K562 (cell line): Measurements from ENCODE around the gene MIR17HG. TPM values are rescaled to one million over a fixed set of nuclear protein-coding genes. Genes with fewer than 3 reads are reported as not detected.

Experiments
- ASH1L ChIP-seq: fragments of 450-650 bp; IDR thresholded peaks from 2 replicates; pipeline ENCODE4 v1.6.1; 2018; ENCODE audit warnings: borderline replicate concordance, mild to moderate bottlenecking, low read depth; ENCODE audit not compliant: partially characterized antibody
- CCAR2 ChIP-seq: fragments of 200-400 bp; formaldehyde crosslinking; IDR thresholded peaks from 2 replicates; pipeline ENCODE4 v1.6.1; 2017; ENCODE audit warnings: mild to moderate bottlenecking, low read depth, low read length
- CEBPG ChIP-seq, 3 experiments: fragments of 200-800 bp in 1 of 3; sonication (Bioruptor generic) in 1 of 3; sonication (generic) in 1 of 3; formaldehyde crosslinking in 1 of 3; IDR thresholded peaks in 2 of 3; conservative IDR thresholded peaks in 1 of 3; 2 replicates each; pipeline versions ENCODE4 v1.6.1 to v1.8.0; 2016 to 2022; ENCODE audit warnings: missing compliant biosample characterization in 2 of 3, missing genetic modification characterization in 2 of 3, mild to moderate bottlenecking in 1 of 3, missing genetic modification reagents in 1 of 3
- FIP1L1 ChIP-seq: fragments of 200-400 bp; formaldehyde crosslinking; IDR thresholded peaks from 2 replicates; pipeline ENCODE4 v1.6.1; 2018; ENCODE audit warnings: mild to moderate bottlenecking, low read depth, low read length; ENCODE audit not compliant: poor library complexity, severe bottlenecking
- ILF3 ChIP-seq: fragments of 450-650 bp; IDR thresholded peaks from 2 replicates; pipeline ENCODE4 v1.6.1; 2018; ENCODE audit warnings: antibody characterized with exemption, mild to moderate bottlenecking, moderate library complexity, borderline replicate concordance
- MCM2 ChIP-seq: fragments of 450-650 bp; IDR thresholded peaks from 2 replicates; pipeline ENCODE4 v1.6.1; 2017; ENCODE audit warnings: low read depth, mild to moderate bottlenecking
- POLR2B ChIP-seq: fragments of 450-650 bp; IDR thresholded peaks from 2 replicates; pipeline ENCODE4 v1.6.1; 2018; ENCODE audit warnings: low read depth; ENCODE audit not compliant: partially characterized antibody
- TAF7 ChIP-seq: fragments of 450-650 bp; IDR thresholded peaks from 2 replicates; pipeline ENCODE4 v1.6.1; 2016; ENCODE audit warnings: missing genetic modification characterization, missing compliant biosample characterization
- ZNF217 ChIP-seq: sonication (generic); formaldehyde crosslinking; IDR thresholded peaks from 2 replicates; pipeline ENCODE4 v1.8.0; 2022; ENCODE audit warnings: mild to moderate bottlenecking, missing genetic modification reagents
- ZNF395 ChIP-seq: fragments of 200-800 bp; sonication (Bioruptor generic); IDR thresholded peaks from 2 replicates; pipeline ENCODE4 v1.6.1; 2017; ENCODE audit warnings: missing genetic modification characterization, missing compliant biosample characterization
- ZNF449 ChIP-seq: fragments of 250-450 bp; sonication (Bioruptor Pico); IDR thresholded peaks from 2 replicates; pipeline ENCODE4 v1.8.0; 2022; ENCODE audit warnings: moderate library complexity, mild to moderate bottlenecking, inconsistent platforms
- ZNF551 ChIP-seq: fragments of 250-450 bp; sonication (Bioruptor Pico); IDR thresholded peaks from 2 replicates; pipeline ENCODE4 v1.5.0; 2021; ENCODE audit warnings: mild to moderate bottlenecking, moderate library complexity
- ZNF586 ChIP-seq: fragments of 450-650 bp; formaldehyde crosslinking; conservative IDR thresholded peaks from 2 replicates; pipeline ENCODE4 v1.4.0; 2020; ENCODE audit warnings: mild to moderate bottlenecking, moderate library complexity
- ZNF699 ChIP-seq: fragments of 250-450 bp; sonication (Bioruptor Pico); IDR thresholded peaks from 2 replicates; pipeline ENCODE4 v1.8.0; 2021; ENCODE audit warnings: mild to moderate bottlenecking, moderate library complexity; ENCODE audit not compliant: insufficient replicate concordance
- polyA plus RNA-seq, 8 experiments: library from polyadenylated mRNA; depleted of rRNA in 4 of 8; stranded (reverse) in 5 of 8; unstranded in 3 of 8; fragments of >200 nt; fragmentation: Nextera tagmentation in 2 of 8; fragmentation: Illumina TruSeq in 1 of 8; extraction: Ambion mirVana in 2 of 8; extraction: Trizol in 1 of 8; gene quantifications; 2 replicates each; pipeline versions ENCODE4 v1.2.1 to v1.2.3, GENCODE V29; 2011 to 2014; ENCODE audit warnings: inconsistent platforms in 1 of 8, missing spikeins in 1 of 8
- total RNA-seq, 7 experiments: library from RNA; depleted of rRNA in 6 of 7; stranded (reverse); fragments of >200 nt in 6 of 7; fragmentation: Illumina TruSeq in 2 of 7; extraction: Trizol in 2 of 7; gene quantifications; 2 replicates each; pipeline versions ENCODE4 v1.2.1 to v1.2.3, GENCODE V29; 2011 to 2021; ENCODE audit warnings: low replicate concordance in 1 of 7

MIR17HG gene
- total and polyA plus RNA-seq, 9 of the 15 experiments (the other 6 are each of a cell fraction or from before 2014, with no cell fraction given), result 44.2 to 218 (median 77.8) TPM

- TF ChIP-seq ZNF395 (CRISPR knock-in tag) (no peak), ILF3 (no peak), ZNF699 (CRISPR knock-in tag) (no peak), CCAR2 (no peak), ZNF551 (CRISPR knock-in tag) (no peak), MCM2 (no peak), CEBPG (CRISPR knock-in tag; IDR thresholded peaks at IDR 0.05) (no peak), CEBPG (tag; conservative IDR thresholded peaks at IDR 0.05 in 1 of 2, IDR thresholded peaks at IDR 0.05 in 1 of 2) (no peak), ZNF586 (CRISPR knock-in tag) (no peak), POLR2B (no peak), ASH1L (no peak), ZNF217 (CRISPR knock-in tag) (no peak), TAF7 (no peak), ZNF449 (CRISPR knock-in tag) (no peak), FIP1L1 (no peak)
These were observed 12.1 kb downstream of the MIR17HG start (continued) for GRCh38 chr13:91359631-91360030.
